ENCODE results near the gene PAX5.

PAX5 gene

DNA sequence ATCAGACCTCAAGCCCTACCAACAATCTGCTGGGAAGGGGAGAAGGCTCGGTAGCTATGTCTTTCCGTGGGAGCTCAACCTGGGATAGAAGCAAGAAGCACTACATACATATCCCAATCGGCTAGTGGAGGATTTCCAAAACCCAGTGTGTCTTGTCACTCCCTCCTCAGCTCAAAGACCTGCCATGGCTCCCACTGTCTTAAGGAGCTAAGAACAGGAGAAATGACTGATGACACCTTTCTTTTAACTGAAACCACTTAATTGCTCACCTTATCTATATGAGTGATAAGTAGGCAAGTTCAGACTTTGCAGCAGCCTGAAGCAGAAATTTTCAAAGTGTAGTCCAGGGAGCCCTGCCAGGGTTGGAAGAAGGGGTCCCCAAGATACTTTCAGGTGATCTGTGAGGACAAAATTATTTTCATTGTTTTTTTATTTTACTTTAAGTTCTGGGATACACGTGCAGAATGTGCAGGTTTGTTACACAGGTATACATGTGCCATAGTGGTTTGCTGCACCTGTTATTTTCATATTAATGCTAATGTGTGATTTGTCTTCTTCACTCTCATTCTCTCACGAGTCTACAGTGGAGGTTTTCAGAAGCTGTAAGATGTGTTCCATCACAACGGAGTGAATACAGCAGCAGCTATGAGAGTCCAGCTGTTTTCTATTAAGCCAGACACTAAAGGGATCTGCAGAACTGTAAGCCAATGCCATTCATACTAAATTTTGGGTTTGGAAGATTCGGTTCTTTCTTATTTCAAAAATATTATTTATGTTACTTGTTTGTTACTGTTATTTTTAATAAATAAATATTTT lies 41.4 kb downstream of the PAX5 start:
- TF ChIP-seq POLR2AphosphoS5 (IDR thresholded peaks at IDR 0.05; ENCODE audit: low read depth, low read length) (no peak), PAX5 (IDR thresholded peaks at IDR 0.05; ENCODE audit: insufficient read depth, low read length, severe bottlenecking) (no peak), TAF1 (IDR thresholded peaks at IDR 0.05; ENCODE audit: low read depth, low read length) (no peak), POU2F2 (IDR thresholded peaks at IDR 0.05; ENCODE audit: low read depth, low read length) (no peak), POLR2A (IDR thresholded peaks at IDR 0.05; ENCODE audit: low read depth, low read length) (no peak), SPI1 (IDR thresholded peaks at IDR 0.05; ENCODE audit: low read depth, low read length) (no peak)
- FAIRE-seq = no peak
- DNase-seq (ENCODE audit: insufficient read length, low spot score) = no peak

DNA sequence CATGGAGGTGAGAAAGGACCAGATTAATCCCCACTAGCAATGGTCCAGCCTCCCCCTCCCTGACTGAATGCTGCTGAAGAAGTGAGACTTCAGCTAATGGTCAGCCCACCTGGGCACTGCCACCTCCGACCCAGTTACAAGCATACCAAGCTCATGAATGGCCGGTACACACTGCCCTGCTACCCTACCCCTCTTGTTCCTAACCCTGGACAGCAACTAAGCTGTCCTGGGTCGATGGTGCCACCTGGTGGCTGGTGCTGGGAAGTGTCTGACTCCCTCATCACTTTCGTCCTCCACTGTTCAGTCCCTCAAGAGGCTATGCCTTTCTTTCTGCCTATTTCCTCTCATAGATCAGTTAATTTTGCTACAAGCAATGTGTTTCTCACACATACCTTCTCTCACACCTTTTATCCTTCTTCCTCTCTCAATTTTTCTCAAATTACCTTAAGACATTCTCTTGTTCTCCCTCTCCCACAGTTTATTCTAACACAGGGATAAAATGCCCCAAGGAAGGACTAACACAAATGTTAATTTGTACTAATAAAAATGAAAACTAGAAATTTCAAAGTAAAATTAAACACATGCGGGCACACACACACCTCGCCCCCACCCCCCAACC lies 42.4 kb downstream of the PAX5 start:
- peak; percentile 98 for FAIRE-seq
- TF ChIP-seq PAX5 (IDR thresholded peaks at IDR 0.05; ENCODE audit: insufficient read depth, low read length, severe bottlenecking) = no peak
- no peak for TF ChIP-seq POLR2A (IDR thresholded peaks at IDR 0.05; ENCODE audit: low read depth, low read length)
- TF ChIP-seq POU2F2 (IDR thresholded peaks at IDR 0.05; ENCODE audit: low read depth, low read length) = no peak
- no peak for TF ChIP-seq POLR2AphosphoS5 (IDR thresholded peaks at IDR 0.05; ENCODE audit: low read depth, low read length)
- no peak for TF ChIP-seq TAF1 (IDR thresholded peaks at IDR 0.05; ENCODE audit: low read depth, low read length)
- TF ChIP-seq SPI1 (IDR thresholded peaks at IDR 0.05; ENCODE audit: low read depth, low read length) = no peak
- DNase-seq (ENCODE audit: insufficient read length, low spot score) = peak; percentile 35

DNA sequence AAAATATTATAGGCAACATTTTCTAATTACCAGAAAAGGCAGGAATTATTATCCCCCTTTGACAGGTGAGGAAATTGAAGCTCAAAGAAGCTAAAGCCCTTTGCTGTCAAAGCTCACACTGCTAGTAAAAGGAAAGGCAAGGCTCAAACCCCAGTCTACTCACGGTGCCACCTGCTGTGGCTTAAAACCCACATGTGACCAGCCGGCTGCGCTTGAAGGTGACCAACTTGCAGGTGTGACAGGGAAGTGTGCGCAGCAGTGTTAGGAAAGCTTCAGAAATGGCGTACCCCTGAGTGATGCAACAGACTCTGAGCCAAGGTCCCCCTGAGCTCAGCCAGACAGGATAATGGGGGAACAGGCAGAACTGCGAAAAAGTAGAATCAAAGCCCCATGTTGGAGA lies 45.2 kb downstream of the PAX5 start:
- DNase-seq (ENCODE audit: insufficient read length, low spot score) = no peak
- TF ChIP-seq SPI1 (IDR thresholded peaks at IDR 0.05; ENCODE audit: low read depth, low read length) (0 out of 2 replicates have a peak, but pooled peaks have one; percentile 2), POLR2AphosphoS5 (IDR thresholded peaks at IDR 0.05; ENCODE audit: low read depth, low read length) (no peak)
- peak; percentile 91 for FAIRE-seq

DNA sequence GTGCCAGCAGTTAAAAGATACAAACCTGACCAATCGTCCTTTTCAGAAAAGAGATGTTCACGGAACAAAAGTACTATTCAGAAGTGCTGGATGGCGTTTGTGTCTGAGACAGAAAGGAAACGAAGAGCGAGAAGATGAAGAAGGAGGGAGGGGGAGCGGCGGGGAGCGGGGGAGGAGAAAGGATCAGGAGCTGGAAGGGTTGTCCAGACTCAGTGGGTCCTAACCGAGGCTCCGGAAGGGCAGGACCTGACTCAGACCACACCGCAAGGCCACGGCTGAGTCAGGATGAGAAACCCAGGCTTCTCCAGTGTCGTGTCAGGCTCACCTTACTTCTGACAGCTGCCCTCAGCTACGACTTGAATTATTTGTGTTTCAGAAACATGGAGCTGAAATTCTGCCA lies 46.2 kb downstream of the PAX5 start:
- FAIRE-seq (peak; percentile 85), DNase-seq (ENCODE audit: insufficient read length, low spot score) (no peak)
- no peak for TF ChIP-seq SPI1 (IDR thresholded peaks at IDR 0.05; ENCODE audit: low read depth, low read length)
- TF ChIP-seq TAF1 (IDR thresholded peaks at IDR 0.05; ENCODE audit: low read depth, low read length) = no peak
- no peak for TF ChIP-seq POLR2A (IDR thresholded peaks at IDR 0.05; ENCODE audit: low read depth, low read length)
- TF ChIP-seq POU2F2 (IDR thresholded peaks at IDR 0.05; ENCODE audit: low read depth, low read length) = no peak
- TF ChIP-seq POLR2AphosphoS5 (IDR thresholded peaks at IDR 0.05; ENCODE audit: low read depth, low read length) = no peak
- TF ChIP-seq PAX5 (IDR thresholded peaks at IDR 0.05; ENCODE audit: insufficient read depth, low read length, severe bottlenecking) = no peak

DNA sequence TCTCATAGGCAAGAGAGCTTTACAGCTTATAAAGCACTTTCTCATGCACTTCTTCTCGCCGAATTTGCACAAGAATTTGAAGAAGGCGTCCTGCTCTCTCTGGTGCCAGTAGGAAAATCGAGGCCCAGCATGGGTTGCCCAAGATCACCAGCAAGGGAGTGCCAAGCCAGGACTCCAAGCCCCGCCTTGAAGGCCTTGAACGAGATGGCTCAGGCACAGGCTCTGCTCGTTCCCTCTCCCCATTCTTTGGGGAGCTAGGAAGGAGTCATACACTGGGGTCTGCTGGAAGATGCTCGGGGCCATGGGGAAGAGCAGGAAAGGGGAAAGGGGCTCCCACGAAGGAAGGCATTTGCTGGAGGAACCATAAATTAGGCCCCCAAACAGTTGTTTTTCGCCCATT lies 46.7 kb downstream of the PAX5 start:
- DNase-seq (ENCODE audit: insufficient read length, low spot score) = no peak
- no peak for FAIRE-seq
- TF ChIP-seq TAF1 (IDR thresholded peaks at IDR 0.05; ENCODE audit: low read depth, low read length) (no peak), SPI1 (IDR thresholded peaks at IDR 0.05; ENCODE audit: low read depth, low read length) (no peak), PAX5 (IDR thresholded peaks at IDR 0.05; ENCODE audit: insufficient read depth, low read length, severe bottlenecking) (no peak), POU2F2 (IDR thresholded peaks at IDR 0.05; ENCODE audit: low read depth, low read length) (no peak), POLR2AphosphoS5 (IDR thresholded peaks at IDR 0.05; ENCODE audit: low read depth, low read length) (no peak), POLR2A (IDR thresholded peaks at IDR 0.05; ENCODE audit: low read depth, low read length) (no peak)

DNA sequence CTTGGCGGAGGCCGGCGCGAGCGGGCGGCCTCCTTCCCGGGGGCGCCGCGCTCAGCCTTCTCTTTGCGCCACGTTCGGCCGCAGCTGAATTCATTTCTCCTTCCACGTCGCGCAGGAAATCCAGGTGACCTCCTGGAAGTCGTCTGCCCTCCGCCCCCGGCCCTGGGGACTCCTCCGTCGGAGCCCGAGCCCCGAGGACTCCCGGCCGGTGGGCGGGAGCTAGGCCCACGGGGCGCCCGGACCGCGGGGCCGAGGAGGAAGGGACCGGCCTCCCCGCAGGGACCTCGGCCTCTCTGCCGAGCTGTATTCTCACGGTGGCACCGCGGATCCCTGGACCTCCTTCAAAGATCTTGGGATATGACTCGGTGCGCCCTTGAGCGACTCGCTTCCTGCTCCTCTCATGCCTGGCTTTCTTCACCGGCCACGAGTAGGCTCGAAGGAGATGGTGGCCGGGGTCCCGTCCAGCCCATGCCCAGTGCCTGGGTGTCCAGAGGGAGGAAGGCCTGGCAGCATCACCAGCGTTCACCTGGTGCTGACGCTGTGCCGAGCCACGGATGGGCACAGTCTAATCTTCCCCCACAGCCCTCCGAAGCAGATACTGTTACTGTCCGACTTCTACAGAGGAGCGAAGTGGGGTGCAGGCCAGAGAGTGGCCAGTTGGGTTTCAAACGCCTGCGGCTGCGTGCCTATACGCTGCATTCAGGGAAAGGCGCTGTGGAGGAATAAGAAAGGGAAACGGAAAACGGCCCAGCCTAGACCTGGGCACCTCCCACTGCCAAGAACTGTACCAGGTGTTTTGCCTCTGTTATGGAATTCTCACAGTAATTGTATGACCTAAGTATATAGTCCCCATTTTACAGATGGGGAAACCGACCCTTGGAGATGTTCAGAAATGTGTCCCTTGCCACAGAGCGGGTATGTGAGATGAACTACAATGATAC lies 47.3 kb downstream of the PAX5 start:
- FAIRE-seq = peak; percentile 76
- no peak for TF ChIP-seq SPI1 (IDR thresholded peaks at IDR 0.05; ENCODE audit: low read depth, low read length)
- no peak for TF ChIP-seq POU2F2 (IDR thresholded peaks at IDR 0.05; ENCODE audit: low read depth, low read length)
- no peak for TF ChIP-seq TAF1 (IDR thresholded peaks at IDR 0.05; ENCODE audit: low read depth, low read length)
- no peak for TF ChIP-seq PAX5 (IDR thresholded peaks at IDR 0.05; ENCODE audit: insufficient read depth, low read length, severe bottlenecking)
- TF ChIP-seq POLR2A (IDR thresholded peaks at IDR 0.05; ENCODE audit: low read depth, low read length) = no peak
- TF ChIP-seq POLR2AphosphoS5 (IDR thresholded peaks at IDR 0.05; ENCODE audit: low read depth, low read length) = no peak

DNA sequence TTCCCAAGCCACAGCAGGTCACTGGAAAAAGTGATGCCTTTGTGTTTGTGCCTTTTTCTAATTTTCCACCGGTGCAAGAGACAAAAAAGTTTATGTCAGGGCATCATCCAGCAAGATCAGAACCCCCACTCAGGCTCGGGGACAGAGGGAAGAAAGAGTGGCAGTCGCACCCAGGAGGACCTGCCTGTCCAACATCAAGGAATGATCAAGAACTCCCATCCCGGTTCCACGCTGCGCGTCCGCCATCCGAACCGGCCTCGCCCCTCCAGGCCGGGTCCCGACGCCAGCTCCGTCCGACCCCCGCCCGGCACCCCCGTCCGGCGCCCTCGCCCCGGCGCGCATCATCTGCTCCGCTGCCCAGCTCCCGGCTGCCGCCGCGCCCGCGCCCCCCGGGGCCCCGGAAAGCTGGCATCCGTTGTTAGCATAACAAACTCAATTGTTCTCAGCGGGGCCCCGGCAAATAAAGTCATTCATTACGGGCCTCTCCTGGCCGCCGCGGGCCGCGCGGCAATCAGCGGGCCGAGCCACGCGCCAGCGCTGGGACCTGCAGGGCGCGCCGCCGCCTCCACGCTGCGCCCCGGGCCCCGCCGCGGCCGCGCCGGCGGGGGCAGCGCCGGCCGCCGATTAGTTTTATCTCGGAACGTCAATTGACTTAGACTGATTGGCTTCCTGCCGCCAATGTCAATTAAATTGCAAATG lies 48.1 kb downstream of the PAX5 start:
- FAIRE-seq (peak; percentile 64), DNase-seq (ENCODE audit: insufficient read length, low spot score) (no peak)
- TF ChIP-seq POLR2A (IDR thresholded peaks at IDR 0.05; ENCODE audit: low read depth, low read length) (no peak), POLR2AphosphoS5 (IDR thresholded peaks at IDR 0.05; ENCODE audit: low read depth, low read length) (no peak), PAX5 (IDR thresholded peaks at IDR 0.05; ENCODE audit: insufficient read depth, low read length, severe bottlenecking) (no peak), SPI1 (IDR thresholded peaks at IDR 0.05; ENCODE audit: low read depth, low read length) (no peak), POU2F2 (IDR thresholded peaks at IDR 0.05; ENCODE audit: low read depth, low read length) (no peak)

More for the DNA sequence above, 47.3 kb downstream of the PAX5 start:
- DNase-seq (ENCODE audit: insufficient read length, low spot score) = no peak

DNA sequence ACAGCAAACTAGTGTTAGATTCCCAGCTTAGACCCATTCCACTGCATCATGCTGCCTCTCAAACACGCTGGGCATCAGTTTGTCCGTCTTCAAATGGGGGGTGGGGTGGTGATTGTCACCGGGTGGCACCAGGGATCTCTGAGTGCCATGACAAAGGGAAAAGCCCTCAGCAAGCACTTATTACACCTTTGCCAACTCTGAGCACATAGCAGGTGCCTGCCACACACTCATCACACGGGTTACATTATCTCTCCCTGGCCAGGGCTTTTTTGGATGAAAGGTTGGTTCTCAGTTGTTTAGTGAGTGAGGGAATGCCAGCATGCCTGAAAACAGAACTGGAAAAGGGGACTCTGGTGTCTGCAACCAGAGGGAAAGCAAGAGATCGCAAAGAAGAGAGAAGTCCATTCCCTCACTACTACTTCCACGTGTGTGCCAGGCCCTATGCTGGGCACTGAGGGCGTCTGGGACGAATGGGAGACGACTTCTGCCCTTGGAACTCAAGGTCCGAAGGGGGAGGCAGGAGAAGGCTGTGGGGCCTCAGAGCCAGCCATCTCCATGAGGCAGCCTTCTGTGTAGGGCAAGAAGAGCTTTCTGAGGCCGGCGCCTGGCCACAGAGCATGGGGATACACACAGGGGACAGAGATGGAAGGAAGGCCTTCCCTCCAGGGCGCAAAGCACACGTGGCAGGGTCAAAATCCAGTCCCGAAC lies 48.9 kb downstream of the PAX5 start:
- FAIRE-seq = no peak
- no peak for TF ChIP-seq TAF1 (IDR thresholded peaks at IDR 0.05; ENCODE audit: low read depth, low read length)
- no peak for TF ChIP-seq POLR2AphosphoS5 (IDR thresholded peaks at IDR 0.05; ENCODE audit: low read depth, low read length)
- no peak for TF ChIP-seq POU2F2 (IDR thresholded peaks at IDR 0.05; ENCODE audit: low read depth, low read length)
- no peak for TF ChIP-seq POLR2A (IDR thresholded peaks at IDR 0.05; ENCODE audit: low read depth, low read length)
- TF ChIP-seq SPI1 (IDR thresholded peaks at IDR 0.05; ENCODE audit: low read depth, low read length) = no peak
- TF ChIP-seq PAX5 (IDR thresholded peaks at IDR 0.05; ENCODE audit: insufficient read depth, low read length, severe bottlenecking) = no peak
- DNase-seq (ENCODE audit: insufficient read length, low spot score) = no peak
